A204.1 (cell line): ENCODE results near the gene PTK6.

Source experiments
- FAIRE-seq: peaks from 2 replicates; lab custom pipeline; 2012; peaks lifted over from hg19 to GRCh38; lab: Jason Lieb, UNC

PTK6 gene

GRCh38 chr20:63542696-63543095 is 5.5 kb upstream of the PTK6 start:
- FAIRE-seq = no peak

- no peak for FAIRE-seq
Measured at GRCh38 chr20:63542031-63542559, 4.9 kb upstream of the PTK6 start.

- FAIRE-seq = no peak
Measured at GRCh38 chr20:63541371-63541770, 4.2 kb upstream of the PTK6 start.

DNA sequence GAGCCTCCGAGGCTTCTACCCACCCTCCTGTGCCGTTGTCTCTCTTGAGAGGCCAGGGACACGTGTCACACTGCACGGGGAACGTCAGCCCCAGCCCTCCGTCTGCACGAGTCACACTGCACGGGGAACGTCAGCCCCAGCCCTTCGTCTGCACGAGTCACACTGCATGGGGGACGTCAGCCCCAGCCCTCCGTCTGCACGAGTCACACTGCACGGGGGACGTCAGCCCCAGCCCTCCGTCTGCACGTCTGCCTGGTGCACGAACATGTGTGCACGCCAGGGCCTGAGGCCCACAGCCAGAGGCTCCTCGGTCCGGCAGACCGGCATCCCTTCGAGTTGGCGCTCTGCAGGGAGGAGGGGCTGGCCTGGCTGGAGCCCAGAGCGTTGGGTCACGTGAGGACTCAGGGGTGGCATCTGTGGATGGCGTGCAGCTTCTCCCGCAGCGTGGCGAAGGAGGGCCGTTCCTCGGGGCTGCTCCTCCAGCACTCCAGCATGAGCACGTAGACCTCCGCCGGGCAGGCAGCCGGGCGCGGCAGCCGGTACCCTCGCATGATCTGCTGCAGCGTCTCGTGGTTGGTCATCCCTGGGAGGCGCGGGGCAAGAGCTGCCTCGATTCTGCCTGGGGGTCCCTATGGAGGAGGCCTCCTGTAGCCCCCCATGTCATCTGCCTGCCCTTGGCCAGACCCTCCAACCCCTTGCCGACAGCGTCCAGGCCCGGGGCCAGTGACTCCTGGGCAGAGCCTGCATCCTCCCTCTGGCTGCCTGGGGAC is 3.4 kb upstream of the PTK6 start:
- FAIRE-seq = no peak

- no peak for FAIRE-seq
Measured at GRCh38 chr20:63539441-63540370, 2.5 kb upstream of the PTK6 start.

GRCh38 chr20:63539092-63539430 is 1.9 kb upstream of the PTK6 start:
- no peak for FAIRE-seq

DNA sequence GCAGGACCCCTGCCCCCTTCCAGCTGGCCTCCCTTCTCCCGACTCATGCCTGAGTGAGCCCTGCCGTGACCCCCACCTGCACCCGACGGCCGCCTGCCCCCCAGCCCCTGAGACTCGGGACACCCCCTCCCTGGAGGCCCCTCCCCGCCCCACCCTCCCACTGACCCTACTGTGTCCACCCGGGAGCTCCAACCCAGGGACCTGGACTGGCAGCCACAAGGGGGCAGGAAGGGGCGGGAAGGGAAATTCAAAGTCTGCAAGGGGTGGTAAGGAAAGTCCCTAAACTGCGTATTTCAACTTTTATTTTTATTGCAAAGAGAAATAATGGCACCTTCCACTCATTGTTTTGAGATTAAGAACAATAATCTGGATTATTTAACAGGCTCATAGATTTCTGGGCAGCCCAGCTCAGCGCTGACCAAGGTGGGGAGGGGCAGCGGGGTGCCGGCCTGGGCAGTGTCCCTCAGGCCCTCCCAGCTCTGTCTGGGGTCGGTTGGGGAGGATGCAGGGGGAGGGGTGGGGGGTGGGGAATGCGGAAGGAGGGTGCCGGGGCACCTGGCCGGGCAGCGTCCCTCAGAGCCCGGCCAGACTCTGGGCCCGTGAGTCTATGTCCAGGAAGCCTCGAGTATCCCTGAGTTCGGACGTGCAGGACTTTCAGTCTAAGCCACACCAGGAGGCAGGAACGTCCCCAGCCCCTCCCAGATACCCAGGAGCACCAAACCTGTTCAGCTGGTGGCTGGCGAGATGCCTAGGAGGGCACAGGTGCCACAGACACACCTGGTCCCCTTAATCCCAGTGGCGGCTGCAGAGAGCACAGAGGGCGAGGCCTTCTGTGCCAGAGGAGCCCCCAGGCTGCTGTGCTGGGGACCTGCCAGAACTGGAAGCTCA is 1.3 kb upstream of the PTK6 start:
- no peak for FAIRE-seq

DNA sequence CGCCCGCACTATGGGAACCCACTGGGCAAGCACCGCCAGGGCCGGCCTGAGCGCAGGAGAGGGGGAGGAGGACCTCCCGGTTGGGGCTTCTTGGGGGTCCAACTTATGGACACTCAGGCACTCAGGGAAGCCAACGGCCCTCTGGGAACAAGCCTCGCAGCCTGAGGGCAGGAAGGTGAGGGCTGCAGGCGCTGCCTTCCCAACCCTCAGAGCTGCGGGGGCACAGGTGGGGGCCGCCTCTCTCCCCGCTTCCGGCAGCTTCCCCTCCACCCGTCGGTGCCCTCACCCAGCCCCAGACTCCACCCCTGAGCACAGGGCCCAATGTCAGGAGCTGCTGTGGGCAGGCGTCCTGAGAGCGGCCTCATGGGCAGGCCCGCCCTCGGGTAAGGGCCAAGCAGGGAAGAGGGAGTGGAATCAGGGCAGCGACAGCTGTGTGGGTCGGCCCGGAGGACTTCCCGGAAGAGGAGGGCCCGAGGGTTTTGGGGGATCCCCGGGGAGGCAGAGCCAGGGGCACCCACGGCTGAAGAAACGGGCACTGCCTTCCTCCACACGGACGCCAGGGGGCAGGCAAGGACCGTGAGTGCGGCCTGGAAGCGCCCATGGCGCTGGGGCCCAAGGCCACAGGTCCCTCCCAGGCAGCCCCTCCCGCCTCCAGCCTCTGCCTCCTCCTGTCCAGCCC is 488 bp upstream of the PTK6 start:
- FAIRE-seq = no peak

DNA sequence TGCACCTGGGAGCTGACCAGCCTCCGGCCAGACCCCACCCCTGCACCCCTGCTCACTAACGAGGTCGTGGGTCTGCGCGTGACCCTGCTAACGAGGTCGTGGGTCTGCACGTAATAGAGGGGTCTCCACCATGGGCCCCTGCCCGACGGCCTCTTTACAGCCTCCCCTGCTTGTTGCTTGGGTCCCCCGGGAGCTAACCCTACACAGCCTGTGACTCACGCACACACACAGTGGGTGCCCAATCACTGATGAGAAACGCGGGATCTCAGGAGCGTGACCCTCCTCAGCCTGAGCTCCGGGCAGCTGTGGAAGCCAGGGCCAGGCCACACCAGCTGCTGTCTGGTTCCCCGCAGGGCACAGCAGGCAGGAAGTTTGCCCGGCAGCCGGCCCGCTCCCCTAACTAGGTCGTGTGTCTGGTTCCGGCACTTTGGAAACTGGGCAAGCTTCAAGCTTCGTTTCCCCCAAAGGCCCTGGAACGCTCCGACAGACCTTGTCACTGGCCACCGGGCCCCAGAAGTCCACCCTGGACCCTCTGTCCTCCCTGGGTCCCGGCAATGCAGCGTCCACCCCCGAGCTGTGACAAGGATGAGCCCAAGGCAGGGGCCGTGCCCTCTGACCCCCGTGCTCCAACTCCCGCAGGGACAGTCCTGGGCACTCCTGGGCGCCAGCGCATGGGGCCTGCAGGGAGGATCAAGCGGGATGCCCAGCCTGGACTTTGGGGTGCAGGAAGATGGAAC is 767 bp downstream of the PTK6 start:
- no peak for FAIRE-seq

- no peak for FAIRE-seq
Measured at GRCh38 chr20:63534831-63535651, 2.1 kb downstream of the PTK6 start.

GRCh38 chr20:63534427-63534830 is 2.7 kb downstream of the PTK6 start:
- FAIRE-seq = no peak

DNA sequence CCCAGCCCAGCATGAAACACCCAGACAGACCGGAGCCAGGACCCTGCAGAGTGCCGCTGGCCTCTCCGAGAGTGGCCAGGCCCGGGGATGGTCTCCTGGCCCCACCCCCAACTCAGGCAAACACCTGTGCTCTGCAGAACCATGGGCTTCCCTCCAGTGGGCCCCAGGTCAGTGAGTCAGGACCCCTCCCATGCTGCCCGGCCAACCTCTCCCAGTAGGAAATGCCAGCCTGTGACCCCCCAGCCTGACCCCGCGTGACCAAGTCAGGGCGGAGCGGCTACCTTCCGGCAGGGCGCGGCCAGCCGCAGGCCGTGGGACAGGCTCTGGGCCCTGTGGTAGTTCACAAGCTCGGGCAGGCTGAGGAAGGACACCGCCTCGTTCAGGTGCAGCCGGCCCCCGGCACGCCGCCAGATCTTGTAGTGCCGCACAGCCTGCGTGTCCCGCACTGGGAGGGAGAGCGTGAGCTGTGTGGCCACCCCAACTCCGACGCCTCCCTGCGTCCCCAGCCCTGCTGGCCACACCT is 3.2 kb downstream of the PTK6 start:
- no peak for FAIRE-seq

GRCh38 chr20:63533388-63533787 is 3.8 kb downstream of the PTK6 start:
- FAIRE-seq = no peak

GRCh38 chr20:63532449-63532971 is 4.7 kb downstream of the PTK6 start:
- FAIRE-seq = no peak

GRCh38 chr20:63531686-63532448 is 5.3 kb downstream of the PTK6 start:
- no peak for FAIRE-seq

DNA sequence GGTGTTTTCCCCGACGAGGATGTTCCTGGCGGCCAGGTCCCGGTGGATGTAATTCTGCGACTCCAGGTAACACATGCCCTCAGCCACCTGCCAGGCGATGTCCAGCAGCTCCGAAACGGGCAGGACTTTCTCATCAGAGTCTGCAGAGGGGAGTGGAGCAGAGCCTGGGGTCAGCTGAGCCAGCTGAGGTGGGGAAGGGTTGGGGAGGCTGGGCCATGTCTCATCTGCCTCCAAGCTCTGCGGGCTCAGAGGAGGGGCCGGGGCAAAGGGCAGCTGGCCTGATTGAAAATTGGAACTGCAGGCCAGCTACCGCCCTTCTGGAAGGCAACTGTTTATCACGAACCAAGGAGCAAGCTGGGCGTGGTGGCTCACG is 6.4 kb downstream of the PTK6 start:
- no peak for FAIRE-seq

- no peak for FAIRE-seq
Measured at GRCh38 chr20:63529861-63530787, 7.1 kb downstream of the PTK6 start.
